ENCODE data around the gene GNG7. TPM values are rescaled to one million over a fixed set of nuclear protein-coding genes. Genes with fewer than 3 reads are reported as not detected.

Gene GNG7
- polyA plus RNA-seq, 1 donor: 2.2 TPM

- Histone ChIP-seq H3K4me3 (ENCODE audit: low read length) (no peak overlapping the region), H3K27ac (ENCODE audit: low read length) (no peak overlapping the region), H3K4me1 (ENCODE audit: control insufficient read depth, insufficient read depth, low read length) (no peaks in the 10 kb centered on the region), H3K9me3 (ENCODE audit: control insufficient read depth, low read depth, low read length) (peaks cover 3% of the 10 kb centered on the region), H3K27me3 (ENCODE audit: control insufficient read depth, insufficient read depth, low read length) (peaks cover 22% of the 10 kb centered on the region), H3K36me3 (ENCODE audit: control insufficient read depth, insufficient read depth, low read length) (no peaks in the 10 kb centered on the region)
- WGBS (ENCODE audit: insufficient coverage, low lambda C conversion rate): no CpG with 5 or more reads among the region's 12 CpGs
- DNase-seq: no peak
Measured at GRCh38 chr19:2633693-2634075, 68.8 kb downstream of the GNG7 start.

GRCh38 chr19:2631213-2631821, 71.2 kb downstream of the GNG7 start:
- peaks cover 13% of the 10 kb centered on the region for H3K27me3 ChIP-seq (ENCODE audit: control insufficient read depth, insufficient read depth, low read length)
- 100% methylated on average over 1 of the region's 4 CpGs for WGBS (ENCODE audit: insufficient coverage, low lambda C conversion rate)
- no peaks in the 10 kb centered on the region for H3K36me3 ChIP-seq (ENCODE audit: control insufficient read depth, insufficient read depth, low read length)
- H3K4me3 ChIP-seq (ENCODE audit: low read length): no peak overlapping the region
- H3K4me1 ChIP-seq (ENCODE audit: control insufficient read depth, insufficient read depth, low read length): peaks cover 2% of the 10 kb centered on the region
- no peak for DNase-seq
- peaks cover 3% of the 10 kb centered on the region for H3K9me3 ChIP-seq (ENCODE audit: control insufficient read depth, low read depth, low read length)
- H3K27ac ChIP-seq (ENCODE audit: low read length): no peak overlapping the region

DNA sequence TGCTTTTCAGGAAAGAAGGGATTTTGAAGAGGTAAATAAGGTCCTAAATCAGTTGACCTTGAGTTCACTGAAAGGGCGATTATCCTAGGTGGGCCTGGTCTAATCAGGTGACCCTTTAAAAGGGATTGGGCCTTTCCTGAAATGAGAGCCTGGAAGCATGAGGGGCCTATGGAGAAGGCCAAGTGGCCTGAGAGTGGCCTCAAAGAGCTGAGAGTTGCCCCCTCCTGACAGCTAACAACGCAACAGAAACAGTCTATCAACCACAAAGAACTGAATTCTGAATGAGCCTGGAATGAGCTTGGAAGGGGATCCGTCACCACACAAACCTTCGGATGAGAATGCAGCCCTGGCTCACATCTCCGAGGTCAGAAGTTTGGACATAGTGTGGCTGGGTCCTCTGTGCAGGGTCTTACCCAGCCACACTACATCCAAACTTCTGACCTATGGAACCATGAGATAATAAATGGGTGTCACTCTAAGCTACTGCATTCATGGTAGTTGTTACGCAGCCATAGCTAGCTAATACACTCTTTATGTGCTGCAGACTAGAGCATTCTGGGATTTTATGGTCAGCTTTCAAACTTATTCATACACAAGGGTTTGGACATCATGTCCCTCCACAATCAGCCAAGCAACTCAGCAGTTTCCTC, 72.0 kb downstream of the GNG7 start:
- Histone ChIP-seq H3K27me3 (ENCODE audit: control insufficient read depth, insufficient read depth, low read length) (peaks cover 9% of the 10 kb centered on the region), H3K9me3 (ENCODE audit: control insufficient read depth, low read depth, low read length) (peaks cover 3% of the 10 kb centered on the region), H3K4me1 (ENCODE audit: control insufficient read depth, insufficient read depth, low read length) (peaks cover 2% of the 10 kb centered on the region), H3K27ac (ENCODE audit: low read length) (no peak overlapping the region), H3K4me3 (ENCODE audit: low read length) (no peak overlapping the region), H3K36me3 (ENCODE audit: control insufficient read depth, insufficient read depth, low read length) (no peaks in the 10 kb centered on the region)
- no CpG with 5 or more reads among the region's 6 CpGs for WGBS (ENCODE audit: insufficient coverage, low lambda C conversion rate)
- DNase-seq: no peak

- no peak for DNase-seq
- no CpG with 5 or more reads among the region's 16 CpGs for WGBS (ENCODE audit: insufficient coverage, low lambda C conversion rate)
- no peak overlapping the region for H3K4me3 ChIP-seq (ENCODE audit: low read length)
- H3K27ac ChIP-seq (ENCODE audit: low read length): no peak overlapping the region
- peaks cover 3% of the 10 kb centered on the region for H3K9me3 ChIP-seq (ENCODE audit: control insufficient read depth, low read depth, low read length)
- H3K36me3 ChIP-seq (ENCODE audit: control insufficient read depth, insufficient read depth, low read length): no peaks in the 10 kb centered on the region
- H3K4me1 ChIP-seq (ENCODE audit: control insufficient read depth, insufficient read depth, low read length): peaks cover 6% of the 10 kb centered on the region
- H3K27me3 ChIP-seq (ENCODE audit: control insufficient read depth, insufficient read depth, low read length): peaks cover 6% of the 10 kb centered on the region
Measured at GRCh38 chr19:2629491-2630351, 72.8 kb downstream of the GNG7 start.

- H3K9me3 ChIP-seq (ENCODE audit: control insufficient read depth, low read depth, low read length): peaks cover 3% of the 10 kb centered on the region
- no peaks in the 10 kb centered on the region for H3K36me3 ChIP-seq (ENCODE audit: control insufficient read depth, insufficient read depth, low read length)
- no CpG with 5 or more reads among the region's 8 CpGs for WGBS (ENCODE audit: insufficient coverage, low lambda C conversion rate)
- no peaks in the 10 kb centered on the region for H3K27me3 ChIP-seq (ENCODE audit: control insufficient read depth, insufficient read depth, low read length)
- DNase-seq: no peak
- peaks cover 9% of the 10 kb centered on the region for H3K4me1 ChIP-seq (ENCODE audit: control insufficient read depth, insufficient read depth, low read length)
- no peak overlapping the region for H3K4me3 ChIP-seq (ENCODE audit: low read length)
- H3K27ac ChIP-seq (ENCODE audit: low read length): no peak overlapping the region
Measured at GRCh38 chr19:2628597-2628996, 73.9 kb downstream of the GNG7 start.

GRCh38 chr19:2627855-2628254, 74.6 kb downstream of the GNG7 start:
- H3K27me3 ChIP-seq (ENCODE audit: control insufficient read depth, insufficient read depth, low read length): no peaks in the 10 kb centered on the region
- H3K9me3 ChIP-seq (ENCODE audit: control insufficient read depth, low read depth, low read length): peaks cover 3% of the 10 kb centered on the region
- no peak overlapping the region for H3K4me3 ChIP-seq (ENCODE audit: low read length)
- H3K4me1 ChIP-seq (ENCODE audit: control insufficient read depth, insufficient read depth, low read length): peaks cover 9% of the 10 kb centered on the region
- WGBS (ENCODE audit: insufficient coverage, low lambda C conversion rate): 100% methylated on average over 1 of the region's 7 CpGs
- no peak overlapping the region for H3K27ac ChIP-seq (ENCODE audit: low read length)
- DNase-seq: no peak
- H3K36me3 ChIP-seq (ENCODE audit: control insufficient read depth, insufficient read depth, low read length): no peaks in the 10 kb centered on the region

DNA sequence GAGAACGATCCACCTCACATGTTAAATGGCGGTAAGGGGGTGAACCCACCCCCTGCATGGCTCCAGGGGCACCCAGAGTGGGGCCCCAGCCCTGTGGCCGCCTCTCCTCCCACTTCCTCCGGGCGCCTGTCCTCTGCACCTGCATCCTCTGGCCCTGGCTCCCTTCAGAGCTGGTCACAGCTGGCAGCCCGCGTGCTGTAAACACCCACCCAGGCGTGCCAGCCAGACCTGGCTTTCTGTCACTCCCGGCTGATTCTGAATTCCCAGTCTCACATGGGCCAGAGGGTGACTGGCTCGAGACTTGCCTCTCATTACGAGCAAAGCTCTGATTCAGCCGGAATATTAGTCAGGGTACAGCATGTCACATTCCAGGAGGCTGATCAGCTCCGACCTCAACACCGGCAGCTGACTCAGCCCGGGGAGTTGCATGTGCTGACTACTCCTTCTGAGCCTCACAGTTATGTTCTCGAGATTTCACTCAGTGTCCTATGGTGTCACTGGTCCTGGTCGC, 75.1 kb downstream of the GNG7 start:
- Histone ChIP-seq H3K4me1 (ENCODE audit: control insufficient read depth, insufficient read depth, low read length) (peaks cover 9% of the 10 kb centered on the region), H3K4me3 (ENCODE audit: low read length) (no peak overlapping the region), H3K9me3 (ENCODE audit: control insufficient read depth, low read depth, low read length) (peaks cover 3% of the 10 kb centered on the region), H3K27ac (ENCODE audit: low read length) (no peak overlapping the region), H3K27me3 (ENCODE audit: control insufficient read depth, insufficient read depth, low read length) (no peaks in the 10 kb centered on the region), H3K36me3 (ENCODE audit: control insufficient read depth, insufficient read depth, low read length) (no peaks in the 10 kb centered on the region)
- no CpG with 5 or more reads among the region's 17 CpGs for WGBS (ENCODE audit: insufficient coverage, low lambda C conversion rate)
- DNase-seq: no peak

GRCh38 chr19:2625434-2625833, 77.1 kb downstream of the GNG7 start:
- H3K36me3 ChIP-seq (ENCODE audit: control insufficient read depth, insufficient read depth, low read length): no peaks in the 10 kb centered on the region
- H3K9me3 ChIP-seq (ENCODE audit: control insufficient read depth, low read depth, low read length): no peaks in the 10 kb centered on the region
- H3K4me1 ChIP-seq (ENCODE audit: control insufficient read depth, insufficient read depth, low read length): peaks cover 12% of the 10 kb centered on the region
- H3K27me3 ChIP-seq (ENCODE audit: control insufficient read depth, insufficient read depth, low read length): no peaks in the 10 kb centered on the region
- no peak overlapping the region for H3K27ac ChIP-seq (ENCODE audit: low read length)
- H3K4me3 ChIP-seq (ENCODE audit: low read length): no peak overlapping the region
- WGBS (ENCODE audit: insufficient coverage, low lambda C conversion rate): no CpG with 5 or more reads among the region's 9 CpGs
- peak in 1 of 2 donors; percentile 65 for DNase-seq

- H3K9me3 ChIP-seq (ENCODE audit: control insufficient read depth, low read depth, low read length): no peaks in the 10 kb centered on the region
- DNase-seq: peak in 1 of 2 donors; percentile 29
- H3K4me1 ChIP-seq (ENCODE audit: control insufficient read depth, insufficient read depth, low read length): peaks cover 14% of the 10 kb centered on the region
- no peaks in the 10 kb centered on the region for H3K27me3 ChIP-seq (ENCODE audit: control insufficient read depth, insufficient read depth, low read length)
- H3K27ac ChIP-seq (ENCODE audit: low read length): no peak overlapping the region
- H3K36me3 ChIP-seq (ENCODE audit: control insufficient read depth, insufficient read depth, low read length): no peaks in the 10 kb centered on the region
- WGBS (ENCODE audit: insufficient coverage, low lambda C conversion rate): no CpG with 5 or more reads among the region's 11 CpGs
- no peak overlapping the region for H3K4me3 ChIP-seq (ENCODE audit: low read length)
Measured at GRCh38 chr19:2624537-2625091, 77.9 kb downstream of the GNG7 start.

- no peaks in the 10 kb centered on the region for H3K36me3 ChIP-seq (ENCODE audit: control insufficient read depth, insufficient read depth, low read length)
- no peaks in the 10 kb centered on the region for H3K27me3 ChIP-seq (ENCODE audit: control insufficient read depth, insufficient read depth, low read length)
- peaks cover 14% of the 10 kb centered on the region for H3K4me1 ChIP-seq (ENCODE audit: control insufficient read depth, insufficient read depth, low read length)
- no peak for DNase-seq
- no peaks in the 10 kb centered on the region for H3K9me3 ChIP-seq (ENCODE audit: control insufficient read depth, low read depth, low read length)
- H3K4me3 ChIP-seq (ENCODE audit: low read length): no peak overlapping the region
- WGBS (ENCODE audit: insufficient coverage, low lambda C conversion rate): 83% methylated on average over 1 of the region's 12 CpGs
- no peak overlapping the region for H3K27ac ChIP-seq (ENCODE audit: low read length)
Measured at GRCh38 chr19:2623798-2624197, 78.7 kb downstream of the GNG7 start.
